IMR-90 (cell line): ENCODE results near the gene CIDEA.

Source experiments
- BHLHE40 ChIP-seq: fragments of 150-350 bp; IDR thresholded peaks from 2 replicates; pipeline ENCODE4 v1.6.1; 2016; ENCODE audit warnings: mild to moderate bottlenecking, low read depth, low read length
- CEBPB ChIP-seq: IDR thresholded peaks from 2 replicates; pipeline ENCODE4 v1.6.1; 2012; ENCODE audit warnings: low read depth, low read length, improper control_type of control experiment
- CHD1 ChIP-seq: IDR thresholded peaks from 2 replicates; pipeline ENCODE4 v1.6.1; 2012; ENCODE audit warnings: low read depth, low read length, improper control_type of control experiment
- FOS ChIP-seq: fragments of 150-350 bp; IDR thresholded peaks from 2 replicates; pipeline ENCODE4 v1.6.1; 2016; ENCODE audit warnings: low read depth, low read length
- MXI1 ChIP-seq: IDR thresholded peaks from 2 replicates; pipeline ENCODE4 v1.6.1; 2012; ENCODE audit warnings: low read depth, mild to moderate bottlenecking, low read length, moderate library complexity, borderline replicate concordance
- NFE2L2 ChIP-seq: fragments of 150-350 bp; IDR thresholded peaks from 2 replicates; pipeline ENCODE4 v1.6.1; 2016; ENCODE audit warnings: low read depth, mild to moderate bottlenecking, low read length
- POLR2A ChIP-seq: IDR thresholded peaks from 2 replicates; pipeline ENCODE4 v1.6.1; 2012; ENCODE audit warnings: mild to moderate bottlenecking, low read depth, low read length
- RAD21 ChIP-seq: IDR thresholded peaks from 2 replicates; pipeline ENCODE4 v1.6.1; 2012; ENCODE audit warnings: low read length, improper control_type of control experiment
- RCOR1 ChIP-seq: IDR thresholded peaks from 2 replicates; pipeline ENCODE4 v1.6.1; 2012; ENCODE audit warnings: mild to moderate bottlenecking, low read length, improper control_type of control experiment; ENCODE audit not compliant: insufficient replicate concordance
- RFX5 ChIP-seq: IDR thresholded peaks from 2 replicates; pipeline ENCODE4 v1.8.0; 2012; ENCODE audit warnings: low read depth, mild to moderate bottlenecking, low read length, moderate library complexity
- SMC3 ChIP-seq: fragments of 150-350 bp; IDR thresholded peaks from 2 replicates; pipeline ENCODE4 v1.6.1; 2016; ENCODE audit warnings: low read depth, mild to moderate bottlenecking, antibody characterized with exemption, low read length, moderate library complexity
- TF ChIP-seq, protein P1 (sequence below): conservative IDR thresholded peaks from 2 replicates; pipeline ENCODE4 v1.5.1; 2012; ENCODE audit warnings: mild to moderate bottlenecking, low read depth, low read length, improper control_type of control experiment
- TF ChIP-seq, protein P2 (sequence below): fragments of 150-350 bp; IDR thresholded peaks from 2 replicates; pipeline ENCODE4 v1.6.1; 2017; ENCODE audit warnings: mild to moderate bottlenecking, antibody characterized with exemption, low read length, low read depth

DNA sequence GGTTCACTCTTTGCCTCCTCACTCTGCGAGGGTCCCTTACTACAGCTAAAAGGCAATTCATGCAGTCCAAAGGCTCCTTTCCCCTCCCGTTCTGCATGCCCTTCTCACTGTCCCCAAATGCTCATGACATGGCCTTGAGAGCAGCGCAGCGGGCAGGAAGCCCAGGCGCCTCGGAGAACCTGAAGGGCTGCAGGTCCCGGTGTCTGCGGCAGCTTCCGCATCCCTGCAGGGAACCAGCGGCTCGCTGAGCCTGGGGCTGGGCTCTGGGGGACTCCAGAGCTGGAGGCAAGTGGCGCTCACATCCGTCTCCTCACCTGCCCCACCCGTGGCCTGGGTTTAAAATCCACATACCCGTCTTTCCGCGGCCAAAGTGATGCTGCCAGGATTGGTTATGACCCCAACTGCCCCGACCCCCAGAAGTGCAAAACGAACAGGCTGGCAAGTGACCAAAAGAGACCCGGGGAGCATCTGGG lies 462 bp upstream of the CIDEA start:
- no peak for TF ChIP-seq SMC3
- TF ChIP-seq MXI1, result no peak
- TF ChIP-seq, protein P1, sequence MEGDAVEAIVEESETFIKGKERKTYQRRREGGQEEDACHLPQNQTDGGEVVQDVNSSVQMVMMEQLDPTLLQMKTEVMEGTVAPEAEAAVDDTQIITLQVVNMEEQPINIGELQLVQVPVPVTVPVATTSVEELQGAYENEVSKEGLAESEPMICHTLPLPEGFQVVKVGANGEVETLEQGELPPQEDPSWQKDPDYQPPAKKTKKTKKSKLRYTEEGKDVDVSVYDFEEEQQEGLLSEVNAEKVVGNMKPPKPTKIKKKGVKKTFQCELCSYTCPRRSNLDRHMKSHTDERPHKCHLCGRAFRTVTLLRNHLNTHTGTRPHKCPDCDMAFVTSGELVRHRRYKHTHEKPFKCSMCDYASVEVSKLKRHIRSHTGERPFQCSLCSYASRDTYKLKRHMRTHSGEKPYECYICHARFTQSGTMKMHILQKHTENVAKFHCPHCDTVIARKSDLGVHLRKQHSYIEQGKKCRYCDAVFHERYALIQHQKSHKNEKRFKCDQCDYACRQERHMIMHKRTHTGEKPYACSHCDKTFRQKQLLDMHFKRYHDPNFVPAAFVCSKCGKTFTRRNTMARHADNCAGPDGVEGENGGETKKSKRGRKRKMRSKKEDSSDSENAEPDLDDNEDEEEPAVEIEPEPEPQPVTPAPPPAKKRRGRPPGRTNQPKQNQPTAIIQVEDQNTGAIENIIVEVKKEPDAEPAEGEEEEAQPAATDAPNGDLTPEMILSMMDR, result no peak
- TF ChIP-seq POLR2A, result no peak
- TF ChIP-seq, protein P2, sequence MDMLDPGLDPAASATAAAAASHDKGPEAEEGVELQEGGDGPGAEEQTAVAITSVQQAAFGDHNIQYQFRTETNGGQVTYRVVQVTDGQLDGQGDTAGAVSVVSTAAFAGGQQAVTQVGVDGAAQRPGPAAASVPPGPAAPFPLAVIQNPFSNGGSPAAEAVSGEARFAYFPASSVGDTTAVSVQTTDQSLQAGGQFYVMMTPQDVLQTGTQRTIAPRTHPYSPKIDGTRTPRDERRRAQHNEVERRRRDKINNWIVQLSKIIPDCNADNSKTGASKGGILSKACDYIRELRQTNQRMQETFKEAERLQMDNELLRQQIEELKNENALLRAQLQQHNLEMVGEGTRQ, result no peak
- no peak for TF ChIP-seq CEBPB
- no peak for TF ChIP-seq BHLHE40
- no peak for TF ChIP-seq RCOR1
- TF ChIP-seq NFE2L2, result no peak
- no peak for TF ChIP-seq RAD21
- TF ChIP-seq CHD1, result no peak
- TF ChIP-seq FOS, result no peak
- TF ChIP-seq RFX5, result no peak
